Measurements from ENCODE around the gene MACROD2. TPM values are rescaled to one million over a fixed set of nuclear protein-coding genes. Genes with fewer than 3 reads are reported as not detected.

MACROD2 gene
- total and polyA plus RNA-seq, 7 donors: 0.20 to 4.8 (median 0.87) TPM

GRCh38 chr20:15163632-15164031, 1168.3 kb downstream of the MACROD2 start:
- intact Hi-C loops (cut with DNase I): no loop called here
- Histone ChIP-seq H3K27ac (no peak overlapping the region), H3K4me3 (no peak overlapping the region), H3K4me1 (no peaks in the 10 kb centered on the region), H3K36me3 (ENCODE audit: insufficient read depth in 1 of 2, low read depth in 1 of 2) (no peaks in the 10 kb centered on the region), H3K9me3 (no peaks in the 10 kb centered on the region), H3K27me3 (ENCODE audit: insufficient read depth in 3 of 3, low read length in 2 of 3) (peaks cover 0 to 1% (median 0%) of the 10 kb centered on the region in 3 donors)
- no peak for TF ChIP-seq CTCF (IDR thresholded peaks at IDR 0.05)
- ATAC-seq (no peak), DNase-seq (no peak)

DNA sequence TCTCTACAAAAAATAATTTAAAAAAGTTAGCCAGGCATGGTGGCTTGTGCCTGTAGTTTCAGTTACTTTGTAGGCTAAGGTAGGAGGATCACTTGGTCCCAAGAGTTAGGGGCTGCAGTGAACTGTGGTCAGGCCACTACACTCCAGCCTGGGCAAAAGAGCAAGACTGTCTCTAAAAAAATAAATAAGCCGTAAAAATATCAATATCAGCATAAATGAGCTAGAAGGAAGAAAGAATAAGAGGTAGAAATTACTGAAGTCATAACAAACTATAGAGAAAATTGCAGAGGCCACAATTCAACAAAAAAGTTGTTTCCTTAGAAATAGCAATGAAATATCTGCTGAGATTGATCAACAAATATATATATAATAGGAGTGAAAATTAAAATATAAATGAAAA, 1169.4 kb downstream of the MACROD2 start:
- no peaks in the 10 kb centered on the region for H3K4me1 ChIP-seq
- H3K27me3 ChIP-seq (ENCODE audit: insufficient read depth in 3 of 3, low read length in 2 of 3): peaks cover 0 to 1% (median 0%) of the 10 kb centered on the region in 3 donors
- ATAC-seq (no peak), DNase-seq (no peak)
- intact Hi-C loops (cut with DNase I): no loop called here
- H3K9me3 ChIP-seq: no peaks in the 10 kb centered on the region
- 92 to 97% (median 97%) methylated on average over 1 of the region's 1 CpG for WGBS, 3 donors
- no peak for TF ChIP-seq CTCF (IDR thresholded peaks at IDR 0.05)
- no peak overlapping the region for H3K27ac ChIP-seq
- no peaks in the 10 kb centered on the region for H3K36me3 ChIP-seq (ENCODE audit: insufficient read depth in 1 of 2, low read depth in 1 of 2)
- no peak overlapping the region for H3K4me3 ChIP-seq

GRCh38 chr20:15166744-15167143, 1171.4 kb downstream of the MACROD2 start:
- H3K9me3 ChIP-seq: no peaks in the 10 kb centered on the region
- H3K27ac ChIP-seq: no peak overlapping the region
- ATAC-seq: no peak
- no peaks in the 10 kb centered on the region for H3K36me3 ChIP-seq (ENCODE audit: insufficient read depth in 1 of 2, low read depth in 1 of 2)
- no peak for DNase-seq
- TF ChIP-seq CTCF (IDR thresholded peaks at IDR 0.05): no peak
- H3K4me3 ChIP-seq: no peak overlapping the region
- intact Hi-C loops (cut with DNase I): no loop called here
- H3K27me3 ChIP-seq (ENCODE audit: insufficient read depth in 3 of 3, low read length in 2 of 3): peaks cover 0 to 1% (median 0%) of the 10 kb centered on the region in 3 donors
- H3K4me1 ChIP-seq: no peaks in the 10 kb centered on the region

DNA sequence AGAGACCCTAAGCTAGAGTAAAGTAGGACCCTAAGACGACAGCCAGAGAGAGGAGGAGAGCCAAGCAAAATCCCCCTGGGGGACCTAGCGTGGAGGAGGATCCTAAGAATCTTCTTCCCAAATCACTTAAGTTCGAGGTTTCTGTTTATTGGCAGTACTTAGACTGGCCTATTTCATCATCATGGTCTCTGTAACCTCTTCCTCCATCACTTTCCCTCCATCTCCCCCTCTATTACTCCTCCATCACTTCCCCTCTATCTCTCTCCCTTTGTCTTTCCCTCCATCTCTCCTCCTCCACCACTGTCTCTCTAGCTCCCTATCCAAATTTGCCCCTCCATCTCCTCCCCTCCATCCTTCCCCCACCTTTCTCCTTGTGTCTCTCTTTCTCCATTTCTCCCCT, 1175.7 kb downstream of the MACROD2 start:
- Histone ChIP-seq H3K27ac (no peak overlapping the region), H3K4me1 (no peaks in the 10 kb centered on the region), H3K9me3 (no peaks in the 10 kb centered on the region), H3K27me3 (ENCODE audit: insufficient read depth in 3 of 3, low read length in 2 of 3) (peaks cover 0 to 1% (median 0%) of the 10 kb centered on the region in 3 donors), H3K36me3 (ENCODE audit: insufficient read depth in 1 of 2, low read depth in 1 of 2) (no peaks in the 10 kb centered on the region), H3K4me3 (no peak overlapping the region)
- 80 to 83% (median 80%) methylated on average over 3 of the region's 3 CpGs for WGBS, 3 donors
- intact Hi-C loops (cut with DNase I): no loop called here
- DNase-seq (no peak), ATAC-seq (no peak)
- no peak for TF ChIP-seq CTCF (IDR thresholded peaks at IDR 0.05)

GRCh38 chr20:15176929-15177328, 1181.6 kb downstream of the MACROD2 start:
- intact Hi-C loops (cut with DNase I): no loop called here
- TF ChIP-seq CTCF (IDR thresholded peaks at IDR 0.05): no peak
- DNase-seq (no peak), ATAC-seq (no peak)
- no peaks in the 10 kb centered on the region for H3K27me3 ChIP-seq (ENCODE audit: insufficient read depth in 3 of 3, low read length in 2 of 3)
- no peak overlapping the region for H3K4me3 ChIP-seq
- H3K27ac ChIP-seq: no peak overlapping the region
- H3K36me3 ChIP-seq (ENCODE audit: insufficient read depth in 1 of 2, low read depth in 1 of 2): no peaks in the 10 kb centered on the region
- H3K4me1 ChIP-seq: no peaks in the 10 kb centered on the region
- 90 to 91% (median 90%) methylated on average over 4 of the region's 4 CpGs for WGBS, 3 donors
- H3K9me3 ChIP-seq: no peaks in the 10 kb centered on the region

Measured in psoas muscle (tissue), 8 donors.